IPS-15b (cell line): ENCODE results near the gene MLC1.

Experiments
- H3K27me3 ChIP-seq: one replicate; pipeline ENCODE4 v1.6.1; 2013; ENCODE audit warnings: low read length; ENCODE audit not compliant: control insufficient read depth, insufficient read depth
- H3K36me3 ChIP-seq: one replicate; pipeline ENCODE4 v1.6.1; 2013; ENCODE audit warnings: low read length; ENCODE audit not compliant: control insufficient read depth, insufficient read depth
- H3K4me1 ChIP-seq: one replicate; pipeline ENCODE4 v1.6.1; 2013; ENCODE audit warnings: mild to moderate bottlenecking, low read length; ENCODE audit not compliant: control insufficient read depth, insufficient read depth
- H3K4me3 ChIP-seq: one replicate; pipeline ENCODE4 v1.5.1; 2013; ENCODE audit warnings: low read depth, low read length
- H3K9ac ChIP-seq: one replicate; pipeline ENCODE4 v1.6.1; 2013; ENCODE audit warnings: low read depth, mild to moderate bottlenecking, low read length
- H3K9me3 ChIP-seq: one replicate; pipeline ENCODE4 v1.6.1; 2013; ENCODE audit warnings: mild to moderate bottlenecking, low read length; ENCODE audit not compliant: control insufficient read depth, insufficient read depth

MLC1 gene

DNA sequence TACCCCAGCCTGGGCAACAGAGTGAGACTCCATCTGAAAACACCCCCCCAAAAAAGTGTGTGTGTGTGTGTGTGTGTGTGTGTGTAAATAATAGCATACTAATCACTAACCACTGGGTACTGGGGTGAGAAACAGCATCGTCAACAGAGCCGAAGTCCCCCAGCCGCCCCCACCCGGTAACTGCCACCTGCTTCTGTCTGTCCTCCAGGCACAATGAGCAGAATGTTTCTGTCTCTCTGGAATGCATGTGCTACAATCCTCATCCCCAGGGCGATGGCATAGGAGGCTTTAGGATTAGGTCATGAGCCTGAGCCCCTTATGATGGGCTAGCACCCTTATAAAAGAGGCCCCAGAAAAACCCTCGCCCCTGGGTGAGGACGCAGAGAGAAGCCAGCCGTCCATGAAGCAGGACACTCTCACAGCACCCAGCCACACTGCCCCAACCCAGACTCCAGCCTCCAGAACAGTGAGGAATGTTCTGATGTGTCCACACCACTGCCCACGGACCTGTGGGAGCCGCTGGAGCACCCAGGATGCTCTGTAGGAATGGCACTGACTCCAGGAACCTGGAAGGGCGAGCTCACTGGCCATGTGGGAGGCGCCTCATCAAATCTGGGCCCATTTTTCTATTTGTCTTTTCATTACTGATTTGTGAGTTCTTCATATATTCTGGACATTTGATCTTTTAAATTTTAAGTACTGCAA is 37.0 kb downstream of the MLC1 start:
- Histone ChIP-seq H3K27me3 (no peaks in the 10 kb centered on the region), H3K4me1 (no peaks in the 10 kb centered on the region), H3K4me3 (no peak overlapping the region), H3K36me3 (no peaks in the 10 kb centered on the region), H3K9ac (no peak overlapping the region), H3K9me3 (no peaks in the 10 kb centered on the region)

DNA sequence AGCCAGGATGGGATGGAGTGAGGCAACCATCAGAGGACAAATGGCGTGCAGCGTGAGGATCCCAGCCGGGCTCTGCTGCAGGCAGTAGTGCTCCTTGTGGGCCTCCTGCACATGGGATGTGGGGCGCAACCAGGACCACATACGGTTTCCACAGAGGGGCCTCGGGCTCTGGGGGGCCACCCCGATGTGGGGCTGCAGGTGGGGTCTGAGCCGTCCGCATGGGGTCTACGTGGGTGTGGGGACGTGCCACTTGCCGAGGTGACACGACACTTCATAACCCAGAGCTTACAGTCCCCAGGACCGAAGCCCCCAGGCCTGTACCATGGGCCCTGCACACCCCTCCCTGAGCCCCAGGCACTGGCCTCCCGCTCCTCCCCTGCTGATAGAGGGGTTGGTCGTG is 37.9 kb downstream of the MLC1 start:
- no peaks in the 10 kb centered on the region for H3K27me3 ChIP-seq
- no peaks in the 10 kb centered on the region for H3K36me3 ChIP-seq
- no peak overlapping the region for H3K9ac ChIP-seq

DNA sequence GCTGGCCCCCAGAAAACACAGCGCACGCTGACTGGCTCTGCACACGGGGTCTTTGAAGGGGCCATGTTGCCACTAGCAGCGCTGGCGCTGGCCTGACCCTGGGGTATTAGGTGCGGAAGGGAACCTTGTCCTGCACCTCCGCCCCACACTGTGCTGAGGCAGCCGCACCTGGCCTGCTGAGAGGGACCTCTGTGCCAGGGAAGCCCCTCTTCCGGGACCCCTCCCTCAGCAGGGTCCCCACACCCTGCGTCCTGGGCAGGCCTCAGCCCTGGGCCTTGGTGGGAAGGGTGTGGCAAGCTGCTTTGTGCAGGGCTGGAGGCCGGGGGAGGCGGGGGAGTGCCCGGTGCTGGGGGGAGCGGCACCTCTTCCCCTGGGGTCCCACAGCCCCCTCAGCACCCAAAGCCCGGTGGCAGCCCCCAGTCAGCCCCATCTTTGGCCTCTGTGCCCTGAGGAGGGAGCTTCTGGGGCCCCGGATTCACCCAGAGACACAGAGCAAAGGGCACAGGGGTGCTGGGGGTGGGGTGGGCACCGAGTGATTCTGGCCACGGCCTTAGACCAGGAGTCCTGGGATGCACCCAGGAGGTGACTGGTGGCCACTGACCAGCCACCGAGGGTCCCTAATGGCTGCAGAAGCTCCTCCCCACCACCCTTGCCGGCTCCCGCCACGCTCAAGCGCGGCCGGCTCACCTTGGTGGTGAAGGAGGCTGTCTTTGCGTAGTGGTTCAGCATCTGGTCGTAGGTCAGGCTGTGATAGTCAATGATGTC is 38.6 kb downstream of the MLC1 start:
- no peak overlapping the region for H3K9ac ChIP-seq
- no peaks in the 10 kb centered on the region for H3K4me1 ChIP-seq
- H3K27me3 ChIP-seq = no peaks in the 10 kb centered on the region
- no peaks in the 10 kb centered on the region for H3K36me3 ChIP-seq
- no peak overlapping the region for H3K4me3 ChIP-seq
- no peaks in the 10 kb centered on the region for H3K9me3 ChIP-seq

More for the DNA sequence above, 37.9 kb downstream of the MLC1 start:
- no peaks in the 10 kb centered on the region for H3K9me3 ChIP-seq
- H3K4me1 ChIP-seq = no peaks in the 10 kb centered on the region
- no peak overlapping the region for H3K4me3 ChIP-seq

DNA sequence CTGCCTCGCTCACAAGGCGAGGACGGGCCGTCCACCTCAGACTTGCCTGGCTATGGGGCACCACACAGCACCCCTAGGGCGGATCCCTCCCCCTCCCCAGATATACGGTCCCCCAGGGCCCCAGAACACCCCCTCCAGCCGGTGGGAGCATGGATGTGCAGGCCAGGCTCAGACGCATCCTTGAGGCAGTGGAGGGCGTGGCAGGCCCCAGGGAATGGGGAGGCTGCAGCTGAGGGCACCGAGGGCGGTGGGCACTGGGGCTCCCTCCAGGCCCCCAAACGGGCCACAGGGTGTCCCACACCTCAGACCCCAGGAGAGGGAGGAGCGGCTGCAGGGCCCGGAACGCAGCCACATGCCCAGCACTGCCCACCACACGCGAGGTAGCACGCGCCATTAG is 39.2 kb downstream of the MLC1 start:
- Histone ChIP-seq H3K36me3 (no peaks in the 10 kb centered on the region), H3K9ac (no peak overlapping the region), H3K9me3 (no peaks in the 10 kb centered on the region), H3K27me3 (no peaks in the 10 kb centered on the region), H3K4me1 (no peaks in the 10 kb centered on the region), H3K4me3 (no peak overlapping the region)

DNA sequence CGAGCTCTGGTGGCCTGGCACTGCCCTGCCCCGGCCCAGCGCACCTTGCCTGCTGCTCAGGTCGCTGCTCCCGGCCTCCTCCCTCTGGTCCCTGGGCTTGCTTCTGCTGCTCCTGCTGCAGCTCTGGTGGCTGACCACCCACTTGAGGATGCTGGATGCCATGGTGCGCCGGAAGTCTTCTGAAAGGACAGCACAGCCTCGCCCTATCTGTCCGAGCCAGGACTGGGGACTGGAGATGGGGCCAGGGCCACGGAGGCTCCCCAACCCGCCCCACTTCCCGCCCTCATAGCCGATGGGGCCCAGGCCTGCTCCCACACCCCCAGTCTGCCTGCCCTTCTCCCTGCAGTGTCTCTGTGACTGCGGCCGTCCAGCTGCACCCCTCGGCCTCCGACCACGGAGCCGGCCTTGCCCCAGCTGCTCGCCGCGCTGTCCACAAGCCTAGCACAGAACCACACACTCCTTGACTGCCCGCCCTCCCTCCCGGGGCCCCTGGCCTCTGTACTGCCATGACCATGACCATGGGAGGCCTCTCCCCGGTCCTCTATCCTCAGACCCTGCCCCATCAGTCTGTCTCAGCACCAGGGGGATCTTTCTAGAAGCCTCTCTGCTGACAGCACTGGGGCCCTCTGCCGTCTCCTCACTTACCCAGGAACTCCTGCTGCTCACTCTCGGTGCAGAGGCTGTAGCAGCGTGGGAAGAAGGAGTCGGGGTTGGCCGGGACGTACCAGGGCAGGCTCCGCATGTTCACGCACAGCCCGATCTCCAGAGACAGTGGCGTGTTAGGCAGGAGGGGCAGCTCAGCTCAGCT is 39.8 kb downstream of the MLC1 start:
- Histone ChIP-seq H3K9me3 (no peaks in the 10 kb centered on the region), H3K36me3 (no peaks in the 10 kb centered on the region), H3K9ac (no peak overlapping the region), H3K27me3 (no peaks in the 10 kb centered on the region), H3K4me3 (no peak overlapping the region), H3K4me1 (no peaks in the 10 kb centered on the region)

DNA sequence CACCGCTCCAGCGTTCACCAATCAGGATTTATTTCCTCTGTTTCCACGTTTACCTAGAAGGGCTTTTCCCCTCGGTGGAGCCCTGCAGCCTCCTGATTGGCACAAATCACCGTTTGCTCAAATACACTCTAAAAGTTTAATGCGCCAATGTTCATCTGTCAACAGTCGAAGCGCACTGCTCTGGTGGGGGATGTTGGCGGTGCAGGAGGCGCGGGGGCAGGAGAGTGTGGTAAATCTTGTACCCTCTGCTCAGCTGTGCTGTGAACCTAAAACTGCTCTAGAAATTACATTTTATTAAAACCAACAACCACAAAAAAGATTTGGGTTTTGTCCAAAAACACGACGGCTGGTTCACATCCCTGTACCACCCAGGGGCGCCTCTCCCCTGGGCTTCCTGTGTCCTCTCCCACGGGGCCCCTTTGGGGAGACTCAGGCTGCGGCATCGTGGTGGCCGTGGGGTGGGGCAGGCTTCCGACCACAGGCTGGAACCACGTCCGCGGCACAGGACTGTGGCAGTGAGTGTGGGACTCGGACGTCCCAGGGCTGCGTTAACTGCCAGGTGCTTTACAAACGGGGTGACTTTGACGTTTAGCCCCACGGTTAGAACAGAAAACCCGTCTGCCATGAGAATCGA is 40.6 kb downstream of the MLC1 start:
- H3K4me1 ChIP-seq = no peaks in the 10 kb centered on the region
- H3K9me3 ChIP-seq = no peaks in the 10 kb centered on the region
- H3K4me3 ChIP-seq = no peak overlapping the region
- no peaks in the 10 kb centered on the region for H3K36me3 ChIP-seq
- no peaks in the 10 kb centered on the region for H3K27me3 ChIP-seq
- H3K9ac ChIP-seq = no peak overlapping the region

DNA sequence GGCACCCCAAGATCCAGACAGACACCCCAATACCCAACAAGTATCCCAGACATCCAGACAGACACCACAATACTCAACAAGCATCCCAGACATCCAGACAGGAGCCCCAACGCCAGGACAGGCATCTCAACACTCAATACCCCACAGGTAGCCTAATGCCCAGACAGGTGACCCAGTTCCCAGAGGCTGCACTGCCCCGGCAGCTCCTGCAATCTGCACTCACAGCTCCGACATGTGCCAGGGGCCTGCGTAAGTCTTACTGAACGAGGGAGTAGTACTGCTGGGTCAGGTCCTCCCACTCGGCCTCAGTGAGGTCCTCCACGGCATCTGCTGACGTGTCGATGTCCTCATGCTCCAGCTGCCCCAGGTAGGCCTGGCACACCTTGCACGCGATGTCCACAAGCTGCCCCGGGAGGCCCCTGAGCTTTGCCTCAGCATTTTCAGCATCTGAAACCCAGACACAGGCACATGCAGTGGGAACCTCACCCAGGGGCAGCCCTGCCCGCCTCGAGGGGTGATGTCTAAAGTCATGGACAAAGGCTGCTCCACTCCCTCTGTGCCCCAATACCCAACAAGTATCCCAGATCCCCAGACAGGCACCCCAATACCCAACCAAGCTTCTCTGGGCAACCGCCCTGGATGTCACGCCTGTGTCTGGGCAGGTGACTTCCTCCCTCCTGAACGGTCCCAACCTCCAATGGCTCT is 43.7 kb downstream of the MLC1 start:
- H3K4me3 ChIP-seq = no peak overlapping the region
- no peaks in the 10 kb centered on the region for H3K36me3 ChIP-seq
- H3K9me3 ChIP-seq = no peaks in the 10 kb centered on the region
- no peaks in the 10 kb centered on the region for H3K27me3 ChIP-seq
- H3K9ac ChIP-seq = no peak overlapping the region
- no peaks in the 10 kb centered on the region for H3K4me1 ChIP-seq

DNA sequence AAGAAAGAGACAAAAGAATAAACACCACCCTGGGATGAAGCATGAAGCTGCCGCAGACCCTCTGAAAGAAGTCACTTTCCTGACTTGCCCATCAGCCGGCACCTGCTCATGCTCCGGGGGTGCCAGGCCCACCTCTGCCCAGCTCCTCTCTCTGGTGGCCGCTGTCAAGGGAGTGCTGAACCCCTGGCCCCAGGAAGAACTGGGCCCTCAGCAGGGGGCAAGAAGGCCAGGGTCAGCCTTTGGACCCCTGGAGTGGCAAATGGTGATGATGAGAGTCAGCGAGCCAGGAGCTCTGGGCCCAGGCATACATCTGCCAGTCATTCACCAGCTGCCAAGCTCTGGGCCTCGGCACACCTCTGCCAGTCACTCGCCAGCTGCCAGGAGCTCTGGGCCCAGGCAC is 44.5 kb downstream of the MLC1 start:
- Histone ChIP-seq H3K36me3 (no peaks in the 10 kb centered on the region), H3K4me1 (no peaks in the 10 kb centered on the region), H3K4me3 (no peak overlapping the region), H3K9ac (no peak overlapping the region), H3K9me3 (no peaks in the 10 kb centered on the region), H3K27me3 (no peaks in the 10 kb centered on the region)

DNA sequence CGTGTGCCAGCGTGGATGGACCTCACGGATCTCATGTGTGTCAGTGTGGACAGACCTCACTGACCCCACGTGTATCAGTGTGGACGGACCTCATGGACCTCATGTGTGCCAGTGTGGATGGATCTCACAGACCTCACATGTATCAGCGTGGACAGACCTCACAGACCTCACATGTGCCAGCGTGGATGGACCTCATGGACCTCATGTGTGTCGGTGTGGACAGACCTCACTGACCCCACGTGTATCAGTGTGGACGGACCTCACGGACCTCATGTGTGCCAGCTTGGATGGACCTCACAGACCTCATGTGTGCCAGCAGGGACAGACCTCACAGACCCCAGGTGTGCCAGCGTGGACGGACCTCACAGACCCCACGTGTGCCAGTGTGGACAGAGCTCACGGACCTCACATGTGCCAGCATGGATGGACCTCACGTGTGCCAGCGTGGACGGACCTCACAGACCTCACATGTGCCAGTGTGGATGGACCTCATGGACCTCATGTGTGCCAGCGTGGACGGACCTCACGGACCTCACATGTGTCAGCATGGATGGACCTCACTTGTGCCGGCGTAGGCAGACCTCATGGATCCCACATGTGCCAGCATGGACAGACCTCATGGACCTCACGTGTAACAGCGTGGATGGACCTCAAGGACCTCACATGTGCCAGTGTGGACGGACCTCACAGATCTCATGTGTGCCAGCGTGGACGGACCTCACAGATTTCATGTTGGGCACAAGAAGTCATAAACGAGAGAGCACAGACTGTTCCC is 45.4 kb downstream of the MLC1 start:
- Histone ChIP-seq H3K9me3 (no peaks in the 10 kb centered on the region), H3K4me3 (no peak overlapping the region), H3K9ac (no peak overlapping the region), H3K36me3 (no peaks in the 10 kb centered on the region), H3K4me1 (no peaks in the 10 kb centered on the region), H3K27me3 (no peaks in the 10 kb centered on the region)

DNA sequence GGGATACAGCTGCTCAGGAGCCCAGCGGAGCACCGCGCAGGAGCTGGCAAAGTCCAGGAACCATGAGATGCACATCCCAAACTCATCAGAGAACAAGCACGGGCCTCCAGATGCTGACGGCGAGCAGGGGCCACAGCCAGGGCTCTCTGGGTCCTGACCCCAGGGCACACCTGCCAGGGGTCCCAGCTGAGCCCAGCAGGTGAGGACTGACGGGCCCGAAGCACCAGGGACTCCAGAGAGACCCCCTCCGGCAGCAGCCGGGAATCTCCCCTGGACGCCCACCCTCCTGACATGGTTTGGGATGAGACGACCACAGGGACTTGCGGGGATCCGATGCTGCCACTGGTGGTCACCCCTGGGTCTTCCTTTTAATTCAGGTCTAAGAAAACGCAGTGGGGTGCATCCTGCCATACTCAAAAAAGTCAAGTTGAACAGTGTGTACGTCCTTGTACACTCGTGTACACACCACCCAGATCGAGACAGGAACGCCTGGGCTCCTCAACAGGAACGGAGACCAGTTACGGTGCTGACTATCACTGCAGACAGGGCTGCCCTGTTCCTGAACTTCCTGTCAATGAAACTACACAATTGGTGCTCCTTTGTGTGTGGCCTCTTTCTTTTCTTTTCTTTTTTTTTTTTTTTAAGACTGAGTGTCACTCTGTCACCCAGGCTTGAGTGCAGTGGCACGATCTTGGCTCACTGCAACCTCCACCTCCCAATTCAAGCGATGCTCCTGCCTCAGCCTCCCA is 49.1 kb downstream of the MLC1 start:
- H3K4me3 ChIP-seq = no peak overlapping the region
- H3K4me1 ChIP-seq = no peaks in the 10 kb centered on the region
- H3K36me3 ChIP-seq = no peaks in the 10 kb centered on the region
- no peaks in the 10 kb centered on the region for H3K27me3 ChIP-seq
- H3K9ac ChIP-seq = no peak overlapping the region
- no peaks in the 10 kb centered on the region for H3K9me3 ChIP-seq
